ENCODE results near the gene SLC46A2.

Gene SLC46A2

DNA sequence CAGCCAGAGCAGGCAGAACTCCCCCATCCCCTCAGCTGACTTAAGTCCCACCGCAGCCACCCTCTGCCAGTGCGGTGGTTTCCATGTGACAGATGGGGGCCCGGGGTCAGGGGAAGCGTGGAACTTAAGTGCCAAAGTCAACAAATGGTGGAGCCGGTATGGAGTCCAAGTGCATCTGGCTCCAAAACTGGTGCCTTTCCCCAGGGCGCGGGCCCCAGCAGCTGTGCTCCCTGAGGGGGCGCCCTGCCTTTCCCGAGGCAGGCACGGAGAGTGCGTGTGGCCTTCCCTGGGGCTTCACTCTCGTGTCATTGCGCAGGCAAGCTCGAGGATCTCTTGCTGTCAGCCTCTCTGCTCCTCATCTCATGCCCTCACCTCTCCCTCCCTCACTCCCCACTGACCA lies 33.8 kb downstream of the SLC46A2 start:
- no peak for DNase-seq

DNA sequence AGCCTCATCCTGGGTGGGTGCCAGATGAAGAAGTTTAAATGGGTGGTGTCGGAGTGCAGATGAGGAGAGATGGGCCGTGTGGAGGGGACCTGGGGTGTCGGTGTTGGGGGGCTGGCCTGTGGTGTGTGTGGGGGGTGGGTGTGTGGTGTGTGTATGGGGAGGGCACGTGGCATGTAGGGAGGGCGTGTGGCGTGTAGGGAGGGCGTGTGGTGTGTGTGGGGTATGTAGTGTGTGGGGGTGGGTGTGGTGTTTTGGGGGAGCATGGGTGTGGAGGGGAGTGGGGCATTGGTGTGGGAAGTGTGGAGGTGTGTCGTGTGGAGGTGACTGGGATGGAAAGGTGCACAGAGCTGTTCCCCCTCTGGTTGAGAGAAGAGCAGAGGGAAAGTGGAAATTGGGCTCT lies 34.5 kb downstream of the SLC46A2 start:
- DNase-seq = no peak

DNA sequence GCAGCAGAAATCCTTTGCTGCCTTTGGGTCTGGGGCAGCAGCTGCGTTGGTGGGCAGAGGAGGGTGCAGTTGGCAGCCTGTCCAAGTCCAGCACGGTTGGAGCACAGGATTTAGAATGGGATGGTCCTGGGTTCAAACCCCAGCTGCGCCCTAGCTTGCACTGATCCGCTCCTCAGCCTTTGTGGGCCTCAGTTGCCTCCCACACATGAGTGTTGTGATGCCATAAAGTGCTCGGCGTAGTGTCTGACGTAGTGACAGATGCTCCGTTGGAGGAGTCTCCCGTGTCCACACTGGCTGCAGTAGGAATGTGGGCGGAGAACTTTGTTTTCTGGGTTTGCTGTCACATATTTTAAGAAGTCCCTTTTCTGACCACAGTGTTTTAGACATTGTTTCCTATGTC lies 36.0 kb downstream of the SLC46A2 start:
- DNase-seq = no peak

DNA sequence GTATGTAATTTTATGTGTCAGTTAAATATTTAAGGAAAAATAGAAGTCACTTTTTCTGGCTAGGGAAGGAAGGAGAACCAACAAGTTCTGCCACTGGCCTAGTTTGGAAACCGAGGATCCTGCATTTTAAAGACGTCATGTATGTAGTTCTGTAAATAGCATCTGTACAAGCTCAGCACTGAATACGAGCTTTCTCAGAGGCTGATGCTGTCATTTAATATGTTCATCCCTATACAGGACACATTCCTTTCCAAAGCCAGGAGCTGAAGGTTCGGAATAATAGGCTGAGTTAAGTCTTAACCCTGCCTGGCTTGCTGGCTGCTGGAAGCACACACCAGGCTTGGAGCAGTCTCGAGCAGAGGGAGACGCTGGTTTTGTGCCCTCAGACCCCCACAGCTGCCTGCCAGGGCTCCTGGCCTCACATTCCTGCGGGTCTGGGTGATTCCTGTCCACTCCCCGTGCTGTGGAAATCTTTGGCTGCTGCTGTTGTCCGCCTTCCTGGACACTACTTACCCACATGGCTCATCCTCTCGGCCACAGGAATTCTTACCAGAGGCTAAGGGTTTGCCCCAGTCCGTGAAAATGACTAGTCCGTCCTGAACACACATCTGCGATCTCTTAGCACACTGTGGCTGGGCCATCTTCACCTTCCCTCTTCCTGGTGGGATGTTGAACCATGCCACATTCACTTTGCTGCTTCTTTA lies 36.6 kb downstream of the SLC46A2 start:
- DNase-seq = no peak

DNA sequence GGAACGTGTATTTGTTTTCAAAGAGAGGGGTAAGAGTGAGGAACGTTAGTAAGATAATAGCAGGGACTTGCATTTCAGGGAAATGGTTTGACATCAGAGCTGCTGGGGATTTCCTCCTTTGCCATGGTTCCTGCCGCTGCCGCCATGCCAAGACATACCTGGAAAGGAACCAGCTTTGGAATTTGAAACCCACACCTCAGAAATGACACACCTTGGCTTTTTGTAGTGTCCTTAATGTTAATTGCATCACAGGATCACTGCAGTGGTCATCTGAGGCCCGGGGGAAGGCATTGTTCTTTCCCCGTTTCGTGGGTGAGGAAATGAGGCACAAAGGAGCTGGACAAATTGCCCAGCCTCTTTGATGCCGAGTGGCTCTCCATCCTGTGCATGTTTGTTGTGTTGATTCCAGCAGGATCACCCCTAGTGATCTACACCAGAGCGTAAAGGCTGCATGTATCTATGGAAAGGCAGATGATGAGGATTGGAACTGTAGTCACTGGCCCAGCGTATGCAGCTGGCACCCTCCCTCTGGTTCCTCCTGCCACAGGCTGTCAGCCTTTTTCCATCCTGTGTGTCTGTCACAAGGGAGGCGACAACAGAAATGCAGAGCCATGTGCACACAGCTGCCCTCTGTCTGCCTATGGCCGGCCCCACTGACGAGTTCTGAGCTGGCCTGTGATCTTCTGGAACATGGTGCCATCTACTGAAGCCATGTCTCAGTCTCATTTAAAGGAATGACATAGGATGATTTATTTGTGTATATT lies 37.8 kb downstream of the SLC46A2 start:
- DNase-seq = no peak

DNA sequence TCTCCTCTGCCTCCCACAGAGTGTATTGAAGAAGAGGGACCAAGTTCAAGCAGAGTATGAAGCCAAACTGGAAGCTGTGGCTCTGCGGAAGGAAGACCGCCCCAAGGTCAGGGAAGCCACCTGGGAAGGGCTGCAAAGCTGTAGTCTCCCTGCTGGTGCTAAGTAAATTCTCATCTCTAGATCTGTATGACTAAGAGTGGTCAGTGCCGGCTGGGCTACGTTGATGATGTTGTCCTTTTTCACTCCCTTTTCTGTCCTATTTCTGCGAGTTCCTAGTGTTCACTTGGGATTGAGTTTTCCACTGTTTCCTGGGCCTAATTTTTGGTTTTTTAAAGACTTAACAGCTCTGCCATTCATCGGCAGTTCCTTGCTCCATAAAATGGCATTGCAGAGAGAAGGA lies 39.8 kb downstream of the SLC46A2 start:
- DNase-seq = no peak

DNA sequence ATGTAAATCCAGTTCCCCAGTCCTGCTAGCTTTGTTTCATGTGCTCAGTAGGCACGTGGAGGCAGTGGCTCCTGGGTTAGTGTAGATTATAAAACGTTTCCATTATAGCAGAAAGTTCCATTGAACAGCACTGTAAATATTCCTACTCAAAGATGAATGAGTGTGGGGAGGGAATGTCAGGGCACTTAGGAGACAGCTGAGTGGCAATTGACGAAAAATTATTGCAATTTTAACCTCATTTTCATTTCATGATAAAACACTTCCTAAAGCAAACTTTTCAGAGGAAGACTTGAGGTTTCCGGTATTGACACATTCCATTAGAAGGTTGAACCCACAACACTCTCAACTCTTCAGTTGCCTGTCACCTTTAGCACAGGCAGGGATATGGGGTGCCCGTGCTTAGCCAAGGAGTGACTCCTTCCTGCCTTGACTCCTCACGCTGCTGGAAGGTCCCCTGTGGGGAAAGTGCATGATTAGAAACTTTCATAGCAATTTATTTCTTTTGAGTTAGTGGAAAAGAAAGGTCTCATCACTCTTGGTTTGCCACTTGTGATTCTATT lies 41.2 kb downstream of the SLC46A2 start:
- DNase-seq = no peak

DNA sequence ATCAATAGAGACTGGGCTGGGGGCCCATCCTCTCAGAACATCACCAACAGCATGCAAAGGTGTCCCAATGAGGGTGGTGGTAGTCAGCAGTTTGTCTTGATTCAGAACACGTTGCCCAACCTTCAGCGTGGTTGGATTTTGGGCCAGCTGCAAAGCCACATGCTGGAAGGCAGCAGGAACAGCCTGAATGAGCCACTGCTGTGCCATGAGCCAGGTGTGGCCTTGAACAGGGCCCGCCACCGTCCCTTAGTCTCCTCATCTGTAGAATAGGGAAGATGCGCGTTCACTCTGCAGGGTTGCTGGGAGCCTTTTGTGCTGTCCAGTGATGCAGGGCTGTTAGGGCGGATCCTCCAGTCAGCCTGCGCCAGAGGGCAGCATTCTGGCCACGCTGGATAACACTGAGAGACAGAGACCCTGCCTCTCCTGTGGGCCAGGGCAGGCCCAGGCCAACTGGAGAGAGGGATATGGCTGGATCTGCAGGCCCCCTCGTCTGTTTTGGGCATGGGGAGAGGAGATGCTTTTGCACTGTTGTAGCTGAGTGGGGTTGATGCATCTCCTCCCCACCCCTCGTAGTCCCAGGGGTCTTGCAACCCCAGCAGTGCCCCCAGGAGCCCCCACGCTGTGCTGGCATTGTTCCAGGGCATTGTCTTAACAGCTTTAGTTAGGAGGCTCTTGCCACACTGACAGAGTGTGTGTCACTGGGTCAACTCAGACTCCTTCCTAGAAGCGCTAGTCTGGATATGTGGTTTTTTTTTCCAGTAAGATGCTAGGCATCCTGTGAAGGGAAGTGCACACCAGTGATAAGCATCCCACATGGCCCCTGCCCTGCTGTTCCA lies 42.1 kb downstream of the SLC46A2 start:
- no peak for DNase-seq

DNA sequence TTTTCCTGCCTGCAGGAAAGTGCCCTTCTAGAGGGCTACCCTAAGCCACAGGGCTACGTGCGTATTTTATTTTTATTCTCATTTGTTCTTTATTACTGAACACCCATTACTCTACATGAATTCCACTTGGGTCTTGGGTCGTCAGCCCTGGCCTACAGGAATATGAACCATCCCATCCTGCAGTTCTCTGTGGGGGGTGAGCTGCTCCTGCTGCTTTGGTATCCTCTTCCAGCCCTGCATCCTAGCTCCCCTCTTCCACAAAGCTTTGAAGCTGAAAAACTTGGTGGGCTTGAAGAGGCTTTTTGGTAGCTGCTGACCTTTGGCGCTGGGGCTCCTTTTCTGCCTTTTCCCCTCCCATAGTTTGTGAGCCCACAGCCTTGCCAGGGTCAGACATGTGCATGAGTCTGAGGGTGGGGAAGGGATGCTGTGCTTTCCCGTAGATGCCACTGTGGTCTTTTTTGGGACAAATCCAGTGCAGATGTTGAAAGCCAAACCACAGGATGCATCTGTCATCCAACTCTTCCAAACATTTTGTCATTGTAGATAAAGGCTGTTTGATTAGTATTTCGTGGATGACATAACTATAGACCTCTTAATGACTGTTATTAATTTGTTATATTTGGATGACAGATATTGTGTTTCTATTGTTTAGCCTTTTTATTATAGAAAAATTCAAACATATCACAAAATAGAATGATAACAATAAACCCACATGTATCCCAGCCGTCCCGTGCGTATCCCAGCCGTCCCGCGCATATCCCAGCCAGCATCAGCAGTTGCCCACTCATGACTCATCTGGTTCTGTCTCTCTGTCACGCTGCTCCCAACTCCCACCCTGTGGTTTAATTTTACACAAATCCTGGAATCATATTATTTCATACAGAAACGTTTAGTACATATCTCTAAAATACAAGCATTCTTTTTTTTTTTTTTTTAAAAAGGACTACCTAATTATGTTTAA lies 43.9 kb downstream of the SLC46A2 start:
- no peak for DNase-seq

DNA sequence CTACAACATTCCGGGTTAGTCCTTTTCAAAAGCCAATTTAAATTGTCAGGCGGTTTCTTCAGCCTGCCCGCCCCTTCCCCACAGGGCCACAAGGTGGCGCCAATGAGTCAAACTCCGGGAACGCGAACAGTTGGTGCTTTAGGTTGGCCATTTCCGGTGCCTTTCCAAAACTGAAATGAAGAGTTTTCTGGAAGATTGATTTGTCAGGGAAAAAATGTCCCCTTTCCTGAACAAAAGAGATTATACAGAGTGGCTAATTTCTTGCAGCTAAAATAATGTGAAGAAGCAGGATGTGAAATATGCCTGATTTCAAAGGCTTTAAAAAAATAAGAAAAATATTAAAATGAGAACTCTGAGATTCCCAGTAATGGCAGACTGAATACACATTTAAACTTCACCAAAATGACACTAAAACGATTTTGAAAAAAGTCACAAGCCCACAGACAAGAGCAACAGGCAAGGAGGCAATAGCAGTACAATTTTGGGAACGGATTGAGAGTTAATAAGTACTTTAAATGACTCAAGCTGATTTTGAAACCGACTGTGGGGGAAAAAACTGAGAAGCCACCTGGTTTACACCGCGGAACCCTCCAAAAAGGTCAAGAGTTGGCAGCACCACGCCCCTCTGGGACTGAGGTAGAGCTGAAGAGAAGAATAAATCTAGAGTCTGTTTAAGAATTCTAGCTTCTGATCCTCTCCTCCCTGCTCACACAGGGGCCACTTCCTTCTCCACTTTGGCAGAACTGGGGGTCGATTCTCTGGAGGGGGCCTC lies 45.7 kb downstream of the SLC46A2 start:
- DNase-seq = peak; percentile 80

DNA sequence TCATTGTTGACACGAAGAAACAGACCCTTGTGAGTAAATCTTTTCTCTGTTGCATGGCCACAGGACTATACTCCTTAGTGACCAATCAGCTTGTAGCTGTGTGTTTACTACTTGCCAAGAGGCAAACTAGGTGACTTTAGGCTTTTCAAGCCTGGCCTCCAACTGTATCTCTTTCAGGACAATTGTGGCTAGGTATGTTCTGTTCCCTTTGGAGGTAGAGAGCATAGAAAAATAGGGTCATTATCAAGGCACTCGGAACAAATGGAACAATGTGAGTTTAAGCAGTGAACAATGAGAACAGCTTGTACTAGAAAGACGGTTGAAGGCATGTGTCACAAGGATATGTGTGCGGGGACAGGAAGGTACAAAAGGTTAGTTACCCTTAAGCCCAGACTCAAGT lies 48.1 kb downstream of the SLC46A2 start:
- no peak for DNase-seq

DNA sequence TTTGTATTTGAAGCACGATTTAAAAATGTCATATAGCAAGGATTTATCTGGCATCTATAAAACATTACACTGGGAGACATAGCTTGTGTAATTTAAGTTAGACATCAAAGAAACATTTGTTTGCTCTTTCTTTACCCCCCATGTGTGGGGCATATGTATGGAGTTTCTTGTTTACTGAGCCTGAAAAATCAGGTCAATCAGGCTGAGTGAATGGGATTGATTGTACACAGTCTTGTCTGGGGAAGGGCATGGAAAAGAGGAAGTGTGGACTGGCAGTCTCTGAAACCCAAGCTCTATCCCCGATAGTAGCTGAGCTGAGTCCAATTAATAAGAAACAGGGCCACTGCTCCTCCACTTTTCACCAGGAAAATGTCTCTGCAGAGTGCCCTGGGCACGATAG lies 49.4 kb downstream of the SLC46A2 start:
- no peak for DNase-seq

DNA sequence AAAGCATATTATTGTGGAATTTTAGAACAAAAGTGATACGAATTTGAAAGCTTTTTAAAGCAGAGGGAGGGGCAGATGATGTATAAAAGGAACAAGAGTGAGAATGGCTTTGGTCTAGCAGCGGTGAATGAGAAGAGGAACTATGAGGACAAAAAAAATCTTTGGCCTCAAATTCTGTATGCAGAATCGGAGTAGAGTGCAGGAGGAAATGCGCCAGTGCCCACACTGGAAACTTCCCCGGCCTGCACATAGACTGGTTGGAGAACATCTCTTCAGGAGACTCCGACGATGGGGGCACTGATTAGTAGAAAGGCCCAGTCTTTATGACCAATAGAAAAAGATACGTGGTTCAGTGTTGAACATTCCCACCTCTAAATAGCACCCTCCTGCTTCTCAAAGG lies 51.3 kb downstream of the SLC46A2 start:
- no peak for DNase-seq

DNA sequence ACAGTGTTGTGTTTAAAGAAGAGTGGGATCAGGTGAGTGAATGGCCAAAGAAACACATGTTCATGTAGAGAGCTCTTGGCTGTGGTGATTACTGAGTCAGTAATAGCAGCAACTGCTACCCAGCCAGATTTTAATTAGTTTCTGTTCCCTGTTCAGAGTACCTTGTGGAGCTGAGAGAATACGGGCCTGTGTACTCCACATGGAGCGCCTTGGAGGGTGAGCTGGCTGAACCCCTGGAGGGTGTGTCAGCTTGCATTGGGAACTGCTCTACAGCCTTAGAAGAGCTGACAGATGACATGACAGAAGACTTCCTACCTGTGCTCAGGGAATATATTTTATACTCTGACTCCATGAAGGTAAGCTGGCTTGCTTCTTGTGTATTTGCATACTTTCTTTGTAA lies 52.3 kb downstream of the SLC46A2 start:
- no peak for DNase-seq

DNA sequence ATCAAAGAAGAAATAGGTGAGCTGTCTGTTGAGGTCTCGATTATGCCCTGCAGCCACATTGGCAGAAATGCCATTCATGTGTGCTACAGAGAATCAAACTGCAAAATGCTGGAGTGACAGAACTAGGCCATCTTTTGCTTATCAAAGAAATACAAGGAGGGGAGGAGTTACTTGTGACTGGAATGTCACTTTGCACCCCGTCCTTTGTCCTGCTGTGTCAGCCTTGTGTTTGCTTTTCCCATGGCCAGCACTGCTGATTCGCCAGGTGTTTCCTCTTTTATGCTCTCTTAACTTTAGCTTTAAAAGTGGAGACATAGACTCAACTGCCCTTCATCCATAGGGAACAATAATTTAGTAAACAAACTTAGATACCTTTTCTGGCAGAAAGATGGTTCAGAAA lies 54.3 kb downstream of the SLC46A2 start:
- no peak for DNase-seq

DNA sequence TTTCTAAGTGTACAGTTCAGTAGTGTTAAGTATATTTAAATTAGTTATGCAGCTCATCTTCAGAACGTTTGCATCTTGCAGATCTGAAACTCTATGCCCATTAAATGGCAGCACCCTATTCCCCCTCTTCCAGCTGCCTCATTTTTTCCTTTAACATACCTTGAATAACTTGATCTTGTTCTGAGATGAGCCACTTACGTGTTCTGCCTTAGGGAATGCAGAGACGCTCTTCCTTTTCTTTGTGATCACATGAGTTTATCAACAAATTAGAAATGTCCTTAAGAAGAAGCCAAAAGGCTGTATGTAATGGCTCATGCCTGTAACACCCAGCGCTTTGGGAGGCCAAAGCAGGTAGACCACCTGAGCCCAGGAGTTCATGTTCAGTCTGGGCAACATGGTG lies 57.6 kb downstream of the SLC46A2 start:
- no peak for DNase-seq

DNA sequence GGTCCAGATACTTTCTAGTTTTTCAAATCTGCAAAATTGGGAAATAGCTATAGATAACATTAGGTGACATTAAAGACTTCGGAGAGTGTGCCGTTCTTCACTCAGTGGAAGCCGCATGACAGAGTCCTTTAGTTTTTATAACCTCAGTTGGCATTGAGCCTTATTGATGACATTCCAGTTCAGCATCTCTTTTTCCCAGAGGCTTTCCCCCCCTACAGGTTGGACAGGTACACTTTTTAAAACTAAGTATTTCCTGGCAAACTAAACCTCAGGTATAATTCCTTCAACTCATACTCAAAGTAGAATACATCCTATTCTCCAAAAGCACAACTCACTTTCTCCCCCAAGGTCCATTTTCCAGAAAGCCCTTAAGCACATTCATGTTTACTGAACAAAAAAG lies 58.7 kb downstream of the SLC46A2 start:
- DNase-seq = no peak

DNA sequence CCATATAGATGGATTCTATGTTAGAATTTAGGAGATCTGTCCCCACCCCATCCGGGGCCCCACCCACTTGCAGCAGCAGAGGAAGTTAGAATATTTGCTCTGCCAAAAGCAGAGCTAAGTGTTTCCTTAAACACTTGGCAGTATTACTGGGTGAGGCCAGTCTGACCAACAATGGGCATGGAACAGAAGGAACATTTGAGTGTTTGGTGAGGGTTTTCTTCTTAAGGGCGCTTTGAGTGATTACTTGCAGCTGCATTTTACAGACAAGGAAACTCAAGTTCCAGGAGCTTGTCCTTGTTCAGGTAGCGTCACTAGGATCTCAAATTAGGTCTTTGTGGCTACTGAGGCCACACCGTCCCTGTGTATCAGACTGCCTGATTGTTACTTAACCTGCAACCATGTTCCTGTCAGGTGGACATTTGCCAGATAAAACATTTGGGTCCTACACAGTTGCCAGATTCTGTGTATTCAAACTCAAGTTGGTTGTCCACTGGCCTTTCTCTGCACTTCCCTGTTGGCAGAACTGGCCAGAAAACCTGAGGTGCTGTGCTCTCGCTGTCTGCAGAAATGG lies 59.3 kb downstream of the SLC46A2 start:
- DNase-seq = no peak

Measured in right forelimb (tissue), 1 donor.